ES-I3 (cell line): ENCODE results near the gene FOLR2.
"Not testable (repeated sequence)": the region's sequence is repeated elsewhere in the genome, so short reads cannot be mapped to it uniquely, and the experiment has no call there.

ENCODE experiments used
- H3K36me3 ChIP-seq: 2 replicates; pipeline ENCODE4 v1.6.1; 2013; ENCODE audit warnings: mild to moderate bottlenecking, low read length, control low read depth, moderate library complexity; ENCODE audit not compliant: insufficient read depth
- H3K4me1 ChIP-seq: 2 replicates; pipeline ENCODE4 v1.6.1; 2013; ENCODE audit warnings: mild to moderate bottlenecking, control low read depth, low read length; ENCODE audit not compliant: insufficient read depth
- H3K9ac ChIP-seq: 2 replicates; pipeline ENCODE4 v1.6.1; 2013; ENCODE audit warnings: low read depth, mild to moderate bottlenecking, low read length, moderate library complexity
- H3K9me3 ChIP-seq: 2 replicates; pipeline ENCODE4 v1.6.1; 2013; ENCODE audit warnings: mild to moderate bottlenecking, low read length, moderate library complexity; ENCODE audit not compliant: control insufficient read depth, insufficient read depth

The FOLR2 gene

DNA sequence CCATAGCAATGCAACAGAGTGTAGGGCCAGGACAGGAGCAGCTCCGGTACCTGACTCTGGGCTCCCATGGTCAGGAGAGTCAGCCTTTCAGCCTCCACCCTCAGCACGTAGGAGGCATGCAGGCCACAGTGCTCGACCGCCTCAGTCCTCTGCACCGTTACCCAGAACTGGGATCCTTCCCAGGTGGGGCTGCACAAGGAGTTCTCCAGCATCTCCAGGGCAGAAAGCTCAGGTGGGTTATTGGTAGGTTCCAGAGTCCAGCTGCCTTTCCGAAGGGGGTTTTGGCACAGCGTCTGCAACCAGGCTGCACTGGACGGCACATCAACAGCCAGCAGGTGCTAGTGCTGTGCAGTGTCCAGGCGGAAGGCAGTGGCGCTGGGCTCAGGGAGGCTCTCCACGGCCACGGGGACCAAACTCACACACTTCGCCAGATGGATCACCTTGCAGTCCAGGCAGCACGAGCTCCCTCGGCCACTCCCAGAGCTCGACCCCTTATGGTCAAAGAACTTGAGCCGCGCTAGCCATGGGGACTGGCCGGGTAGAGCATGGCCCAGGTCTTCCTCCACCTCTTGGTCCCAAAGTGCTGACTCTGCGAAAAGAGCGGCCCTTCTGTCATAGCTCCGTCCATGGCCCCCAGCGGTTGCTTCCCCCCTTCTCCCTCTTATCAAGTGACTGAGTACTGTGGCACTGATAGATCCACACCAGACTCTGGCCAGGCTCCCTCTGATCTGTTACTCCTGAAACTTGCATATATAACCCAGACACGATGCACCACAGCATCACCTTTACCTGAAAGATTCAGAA lies 34.3 kb downstream of the FOLR2 start:
- no peak overlapping the region for H3K9ac ChIP-seq
- no peaks in the 10 kb centered on the region for H3K36me3 ChIP-seq
- no peaks in the 10 kb centered on the region; the same call in 1 of the 2 replicates for H3K9me3 ChIP-seq
- H3K4me1 ChIP-seq = 0 out of 2 replicates have a peak, but pooled peaks cover 3% of the 10 kb centered on the region

- Histone ChIP-seq H3K9me3 (no peaks in the 10 kb centered on the region; the same call in 1 of the 2 replicates), H3K4me1 (0 out of 2 replicates have a peak, but pooled peaks cover 3% of the 10 kb centered on the region), H3K9ac (no peak overlapping the region), H3K36me3 (no peaks in the 10 kb centered on the region)
These were observed 35.0 kb downstream of the FOLR2 start for GRCh38 chr11:72251614-72252013.

- Histone ChIP-seq H3K9ac (no peak overlapping the region), H3K36me3 (no peaks in the 10 kb centered on the region), H3K9me3 (no peaks in the 10 kb centered on the region; the same call in 1 of the 2 replicates), H3K4me1 (no peaks in the 10 kb centered on the region)
These were observed 36.8 kb downstream of the FOLR2 start for GRCh38 chr11:72253392-72253791.

DNA sequence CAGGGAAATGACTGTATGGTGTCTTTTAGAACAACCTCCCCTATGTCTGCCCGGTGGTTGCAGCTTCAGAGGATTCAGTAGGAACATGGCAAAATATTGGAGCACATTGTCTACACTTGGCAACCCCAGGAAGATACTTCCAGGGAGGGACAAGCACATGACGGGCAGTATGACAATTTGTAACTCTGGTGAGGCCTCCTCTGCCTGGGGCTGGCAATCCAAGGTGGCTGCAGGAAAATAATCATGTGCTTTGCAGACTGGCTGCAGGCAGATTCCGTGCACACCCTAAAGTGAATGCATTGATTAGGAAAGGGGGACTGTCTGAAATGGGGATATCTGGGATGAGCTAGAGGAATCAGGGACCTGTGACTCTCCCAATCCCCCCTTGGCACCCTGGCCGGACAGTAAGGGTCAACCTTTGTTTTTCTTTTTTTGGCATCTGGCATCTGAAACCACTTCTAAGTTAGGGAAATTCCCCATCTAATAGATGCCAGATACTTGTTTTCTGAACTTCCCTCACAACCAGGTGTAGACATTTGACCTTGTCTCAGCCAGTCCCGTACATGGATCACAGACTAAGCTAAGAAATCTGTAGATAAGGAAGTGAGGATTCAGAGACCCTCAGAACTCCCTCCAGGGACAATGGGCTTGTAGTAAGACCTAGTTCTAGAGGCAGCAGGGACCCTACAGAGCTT lies 37.9 kb downstream of the FOLR2 start:
- H3K36me3 ChIP-seq = no peaks in the 10 kb centered on the region
- no peaks in the 10 kb centered on the region; the same call in 1 of the 2 replicates for H3K9me3 ChIP-seq
- H3K4me1 ChIP-seq = no peaks in the 10 kb centered on the region
- H3K9ac ChIP-seq = no peak overlapping the region

DNA sequence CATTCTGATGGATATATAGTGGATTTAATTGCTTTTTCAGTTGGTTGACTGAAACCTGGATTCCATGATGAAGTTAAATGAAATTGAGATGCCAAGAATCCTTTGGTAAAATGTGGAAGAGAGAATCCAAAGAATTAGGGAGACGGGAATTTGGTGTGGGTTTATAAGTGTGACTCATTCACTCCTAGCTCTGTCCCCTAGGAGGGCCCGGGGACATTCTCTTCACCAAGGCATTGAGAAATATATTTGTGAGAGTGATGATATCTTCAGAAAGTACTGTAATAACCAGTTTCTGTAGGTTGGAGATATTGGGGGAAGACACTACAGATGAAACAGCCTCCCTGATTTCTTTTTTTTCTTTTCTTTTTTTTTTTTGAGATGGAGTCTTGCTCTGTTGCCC lies 41.0 kb downstream of the FOLR2 start:
- Histone ChIP-seq H3K4me1 (no peaks in the 10 kb centered on the region), H3K9me3 (no peaks in the 10 kb centered on the region; the same call in 1 of the 2 replicates), H3K36me3 (no peaks in the 10 kb centered on the region), H3K9ac (no peak overlapping the region)

- Histone ChIP-seq H3K36me3 (no peaks in the 10 kb centered on the region), H3K4me1 (no peaks in the 10 kb centered on the region), H3K9me3 (no peaks in the 10 kb centered on the region), H3K9ac (no peak overlapping the region)
These were observed 42.9 kb downstream of the FOLR2 start for GRCh38 chr11:72259490-72259889.

GRCh38 chr11:72260574-72260973 lies 44.0 kb downstream of the FOLR2 start:
- Histone ChIP-seq H3K9ac (no peak overlapping the region), H3K4me1 (no peaks in the 10 kb centered on the region), H3K36me3 (no peaks in the 10 kb centered on the region), H3K9me3 (no peaks in the 10 kb centered on the region)

DNA sequence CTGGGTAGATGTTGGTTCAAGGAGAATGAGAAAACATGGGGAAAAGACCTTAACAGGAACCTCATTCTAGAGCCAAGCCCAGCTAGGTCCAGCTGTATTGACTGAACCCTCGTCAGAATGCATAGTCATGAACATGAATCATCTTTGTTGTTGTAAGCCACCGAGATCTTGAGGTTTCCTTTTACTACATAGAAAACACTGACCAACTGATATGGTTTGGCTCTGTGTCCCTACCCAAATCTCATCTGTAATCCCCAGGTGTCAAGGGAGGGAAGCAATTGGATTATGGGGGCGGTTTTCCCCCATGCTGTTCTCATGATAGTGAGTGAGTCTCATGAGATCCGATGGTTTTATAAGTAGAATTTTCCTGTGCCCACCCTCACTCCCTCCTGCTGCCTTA lies 46.8 kb downstream of the FOLR2 start:
- Histone ChIP-seq H3K9me3 (no peaks in the 10 kb centered on the region), H3K4me1 (no peaks in the 10 kb centered on the region), H3K36me3 (no peaks in the 10 kb centered on the region), H3K9ac (no peak overlapping the region)

DNA sequence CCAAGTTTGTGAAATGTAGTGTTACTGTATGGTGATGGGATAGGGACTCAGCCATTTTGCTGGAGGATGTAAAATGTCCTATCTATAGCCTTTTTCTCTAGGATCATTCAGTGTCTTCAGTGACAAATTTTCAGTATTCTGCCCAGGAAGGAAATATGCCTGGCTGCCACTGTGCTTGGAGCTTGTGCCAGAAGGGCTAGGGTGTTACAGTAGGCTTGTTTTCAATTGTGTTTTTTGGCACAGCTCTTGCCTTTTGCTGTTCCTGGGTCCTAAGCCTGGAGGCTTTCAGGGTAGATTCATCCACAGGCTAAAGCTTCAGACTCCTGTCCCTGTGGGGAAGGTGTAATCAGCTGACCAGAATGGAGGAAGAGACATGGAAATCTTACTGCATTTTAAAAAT lies 49.4 kb downstream of the FOLR2 start:
- Histone ChIP-seq H3K9me3 (no peaks in the 10 kb centered on the region), H3K9ac (no peak overlapping the region), H3K36me3 (no peaks in the 10 kb centered on the region), H3K4me1 (no peaks in the 10 kb centered on the region)

DNA sequence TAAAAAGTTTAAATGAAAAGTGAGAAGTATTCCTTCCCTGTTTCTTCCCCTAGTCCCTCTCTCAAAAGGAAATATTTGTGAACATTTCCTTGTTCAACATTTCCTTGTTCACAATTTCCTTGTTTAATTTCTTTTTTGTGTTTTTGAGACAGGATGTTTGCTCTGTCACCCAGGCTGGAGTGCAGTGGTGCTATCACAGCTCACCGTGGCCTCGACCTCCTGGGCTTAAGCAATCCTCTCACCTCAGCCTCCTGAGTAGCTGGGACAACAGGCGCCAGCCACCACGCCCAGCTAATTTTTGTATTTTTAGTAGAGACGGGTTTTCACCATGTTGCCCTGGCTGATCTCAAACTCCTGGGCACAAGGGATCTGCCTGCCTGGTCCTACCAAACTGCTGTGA lies 50.4 kb downstream of the FOLR2 start:
- not testable (repeated sequence) for H3K4me1 ChIP-seq, H3K9me3 ChIP-seq, H3K9ac ChIP-seq, H3K36me3 ChIP-seq

GRCh38 chr11:72267956-72268617 lies 51.5 kb downstream of the FOLR2 start:
- Histone ChIP-seq H3K9me3 (no peaks in the 10 kb centered on the region), H3K9ac (no peak overlapping the region), H3K4me1 (no peaks in the 10 kb centered on the region), H3K36me3 (no peaks in the 10 kb centered on the region)
